Nephron (organoid): ENCODE data around the gene PTGS2.

Experiments used
- H3K27ac Mint-ChIP-seq, 3 experiments: 2 replicates each; pipeline ENCODE4 v1.8.0; 2020; ENCODE audit warnings: mixed read lengths in 3 of 3, mild to moderate bottlenecking in 2 of 3, moderate library complexity in 1 of 3
- H3K27me3 Mint-ChIP-seq: 2 replicates; pipeline ENCODE4 v1.8.0; 2021; ENCODE audit warnings: low read depth, mild to moderate bottlenecking, moderate library complexity, mixed read lengths
- H3K36me3 Mint-ChIP-seq: 2 replicates; pipeline ENCODE4 v1.8.0; 2020; ENCODE audit warnings: low read depth, mixed read lengths
- H3K4me1 Mint-ChIP-seq: 2 replicates; pipeline ENCODE4 v1.8.0; 2020; ENCODE audit warnings: mixed read lengths
- H3K4me3 Mint-ChIP-seq, 3 experiments: 2 replicates each; pipeline ENCODE4 v1.8.0; 2020; ENCODE audit warnings: mild to moderate bottlenecking in 3 of 3, mixed read lengths in 3 of 3, moderate library complexity in 2 of 3
- H3K9me3 Mint-ChIP-seq: 2 replicates; pipeline ENCODE4 v1.8.0; 2020; ENCODE audit warnings: mixed read lengths
- TF ChIP-seq, protein P1 (sequence below), 3 experiments: fragments of 200-600 bp; sonication (generic); IDR thresholded peaks; one replicate each; pipeline ENCODE4 v1.5.0; 2021; ENCODE audit warnings: antibody characterized with exemption in 3 of 3; ENCODE audit not compliant: unreplicated experiment in 3 of 3

Gene PTGS2

DNA sequence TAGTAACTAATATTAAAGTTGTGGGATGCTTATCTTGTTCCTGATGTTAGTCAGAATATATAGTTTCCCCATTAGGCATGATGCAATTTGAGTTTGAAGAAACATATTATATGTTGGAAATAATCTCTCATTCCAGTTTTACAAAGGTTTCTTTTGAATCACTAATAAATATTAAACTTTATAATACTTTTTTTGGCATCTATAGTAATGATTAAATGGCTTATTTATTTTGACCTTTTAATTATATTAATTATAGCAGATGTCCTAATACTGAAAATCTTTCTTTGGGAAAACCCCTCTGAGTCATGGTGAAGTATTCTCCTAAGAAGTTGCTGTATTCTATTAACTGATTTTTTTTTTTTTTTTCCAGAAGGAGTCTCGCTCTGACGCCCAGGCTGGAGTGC lies 28.5 kb upstream of the PTGS2 start:
- no peak overlapping the region for H3K27ac Mint-ChIP-seq
- H3K4me1 Mint-ChIP-seq, result no peaks in the 10 kb centered on the region
- no peak overlapping the region for H3K4me3 Mint-ChIP-seq
- no peaks in the 10 kb centered on the region for H3K27me3 Mint-ChIP-seq
- H3K36me3 Mint-ChIP-seq, result no peaks in the 10 kb centered on the region
- TF ChIP-seq, protein P1, sequence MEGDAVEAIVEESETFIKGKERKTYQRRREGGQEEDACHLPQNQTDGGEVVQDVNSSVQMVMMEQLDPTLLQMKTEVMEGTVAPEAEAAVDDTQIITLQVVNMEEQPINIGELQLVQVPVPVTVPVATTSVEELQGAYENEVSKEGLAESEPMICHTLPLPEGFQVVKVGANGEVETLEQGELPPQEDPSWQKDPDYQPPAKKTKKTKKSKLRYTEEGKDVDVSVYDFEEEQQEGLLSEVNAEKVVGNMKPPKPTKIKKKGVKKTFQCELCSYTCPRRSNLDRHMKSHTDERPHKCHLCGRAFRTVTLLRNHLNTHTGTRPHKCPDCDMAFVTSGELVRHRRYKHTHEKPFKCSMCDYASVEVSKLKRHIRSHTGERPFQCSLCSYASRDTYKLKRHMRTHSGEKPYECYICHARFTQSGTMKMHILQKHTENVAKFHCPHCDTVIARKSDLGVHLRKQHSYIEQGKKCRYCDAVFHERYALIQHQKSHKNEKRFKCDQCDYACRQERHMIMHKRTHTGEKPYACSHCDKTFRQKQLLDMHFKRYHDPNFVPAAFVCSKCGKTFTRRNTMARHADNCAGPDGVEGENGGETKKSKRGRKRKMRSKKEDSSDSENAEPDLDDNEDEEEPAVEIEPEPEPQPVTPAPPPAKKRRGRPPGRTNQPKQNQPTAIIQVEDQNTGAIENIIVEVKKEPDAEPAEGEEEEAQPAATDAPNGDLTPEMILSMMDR (IDR thresholded peaks at IDR 0.05; ENCODE audit: unreplicated experiment in 3 of 3), result no peak
- H3K9me3 Mint-ChIP-seq, result no peaks in the 10 kb centered on the region

DNA sequence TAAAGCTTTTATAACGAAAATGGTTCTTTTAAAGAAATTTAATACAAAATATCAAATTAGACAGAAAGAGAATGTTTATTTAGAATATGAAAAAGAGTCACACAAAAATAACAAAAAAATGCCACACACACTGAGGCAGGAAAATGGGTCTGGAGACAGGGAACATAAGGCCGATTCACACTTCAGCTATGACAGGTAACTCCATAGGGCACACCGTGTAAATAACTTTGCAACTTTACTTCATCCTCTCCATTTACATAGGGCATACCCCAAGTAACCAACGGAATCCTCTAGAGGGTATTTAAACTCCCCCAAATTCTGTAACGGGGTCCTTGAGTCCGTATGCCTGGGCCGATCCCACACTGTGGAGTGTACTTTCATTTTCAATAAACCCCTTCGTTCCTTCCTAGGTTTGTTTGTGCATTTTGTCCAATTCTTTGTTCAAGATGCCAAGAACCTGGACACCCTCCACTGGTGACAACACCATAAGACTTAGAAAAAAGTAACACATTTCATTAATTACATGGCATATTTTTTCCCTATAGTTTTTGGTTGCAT lies 23.1 kb upstream of the PTGS2 start:
- TF ChIP-seq, protein P1 (IDR thresholded peaks at IDR 0.05; ENCODE audit: unreplicated experiment in 3 of 3), result no peak
- Mint-ChIP-seq H3K27ac (no peak overlapping the region), H3K4me1 (no peaks in the 10 kb centered on the region), H3K4me3 (no peak overlapping the region), H3K9me3 (no peaks in the 10 kb centered on the region), H3K27me3 (no peaks in the 10 kb centered on the region), H3K36me3 (no peaks in the 10 kb centered on the region)

DNA sequence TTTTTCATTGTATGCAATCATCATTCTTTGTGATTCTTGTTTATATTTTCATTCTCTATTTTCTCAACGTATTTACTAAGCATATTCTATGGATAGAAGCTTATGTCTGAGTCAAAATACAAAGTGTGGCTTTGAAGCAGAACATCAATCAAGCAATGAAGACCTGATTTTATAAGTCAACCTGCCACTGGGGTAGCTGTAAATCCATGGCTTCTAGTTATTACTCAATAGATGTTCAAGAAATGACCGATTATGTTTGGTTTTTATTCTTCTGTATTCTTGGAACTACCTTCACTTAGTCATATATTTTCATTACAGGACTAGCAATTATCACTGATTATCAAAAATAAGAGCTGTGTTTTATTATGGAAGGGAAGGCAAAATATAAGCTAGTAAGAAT lies 20.5 kb upstream of the PTGS2 start:
- Mint-ChIP-seq H3K4me3 (no peak overlapping the region), H3K27me3 (no peaks in the 10 kb centered on the region)

DNA sequence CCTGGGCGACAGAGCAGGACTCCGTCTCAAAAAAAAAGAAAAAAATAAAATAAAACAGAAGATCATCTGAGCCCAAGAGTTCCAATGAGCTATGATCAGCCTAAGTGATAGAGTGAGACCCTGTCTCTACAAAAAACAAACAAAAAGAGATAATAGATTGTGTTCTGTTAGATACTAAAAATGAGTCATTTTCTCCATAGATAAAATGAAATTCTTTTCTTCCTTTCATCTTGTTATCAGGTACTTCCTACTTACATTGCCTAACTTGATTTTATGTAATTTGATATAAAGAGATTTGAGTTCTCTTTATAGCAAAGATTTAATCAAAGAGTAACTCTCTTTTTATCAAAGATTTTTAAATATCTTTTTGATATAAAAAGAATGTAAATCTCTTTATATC lies 19.3 kb upstream of the PTGS2 start:
- TF ChIP-seq, protein P1 (IDR thresholded peaks at IDR 0.05; ENCODE audit: unreplicated experiment in 3 of 3), result no peak
- Mint-ChIP-seq H3K4me3 (no peak overlapping the region), H3K4me1 (no peaks in the 10 kb centered on the region), H3K27me3 (no peaks in the 10 kb centered on the region), H3K36me3 (no peaks in the 10 kb centered on the region), H3K9me3 (no peaks in the 10 kb centered on the region), H3K27ac (no peak overlapping the region)

More for the DNA sequence above, 20.5 kb upstream of the PTGS2 start:
- H3K4me1 Mint-ChIP-seq, result no peaks in the 10 kb centered on the region
- no peak overlapping the region for H3K27ac Mint-ChIP-seq
- H3K36me3 Mint-ChIP-seq, result no peaks in the 10 kb centered on the region
- TF ChIP-seq, protein P1 (IDR thresholded peaks at IDR 0.05; ENCODE audit: unreplicated experiment in 3 of 3), result no peak
- no peaks in the 10 kb centered on the region for H3K9me3 Mint-ChIP-seq

DNA sequence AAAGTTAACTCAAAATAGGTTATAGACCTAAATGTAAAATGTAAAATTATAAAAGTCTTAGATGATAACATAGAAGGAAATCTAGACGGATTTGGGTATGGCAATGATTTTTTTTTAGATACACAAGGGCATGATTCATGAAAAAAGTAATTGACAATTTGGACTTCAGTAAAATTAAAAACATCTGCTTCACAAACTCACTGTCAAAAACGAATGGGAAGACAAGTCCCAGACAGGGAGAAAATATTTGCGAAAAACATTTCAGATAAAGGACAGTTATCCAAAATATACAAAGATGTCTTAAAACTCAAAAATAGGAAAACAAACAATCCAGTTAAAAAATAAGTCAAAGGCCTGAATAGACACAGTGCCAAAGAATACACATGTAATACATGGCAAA lies 9.7 kb upstream of the PTGS2 start:
- Mint-ChIP-seq H3K27ac (no peak overlapping the region), H3K9me3 (peaks cover 14% of the 10 kb centered on the region)

DNA sequence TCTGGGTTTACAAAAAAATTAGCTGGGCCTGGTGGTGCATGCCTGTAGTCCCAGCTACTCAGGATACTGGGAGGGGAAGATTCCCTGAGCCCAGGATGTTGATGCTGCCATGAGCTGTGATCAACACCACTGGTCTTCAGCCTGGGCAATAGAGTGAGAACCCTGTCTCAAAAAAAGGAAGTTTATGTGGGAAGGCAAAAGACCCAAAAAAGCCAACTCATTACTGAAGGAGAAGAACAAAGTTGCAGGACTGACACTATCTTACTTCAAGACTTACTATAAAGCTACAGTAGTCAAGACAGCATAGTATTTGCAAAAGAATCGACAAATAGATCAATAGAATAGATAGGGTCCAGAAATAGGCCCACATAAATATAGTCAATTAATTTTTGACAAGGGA lies 9.2 kb upstream of the PTGS2 start:
- TF ChIP-seq, protein P1 (IDR thresholded peaks at IDR 0.05; ENCODE audit: unreplicated experiment in 3 of 3), result no peak
- Mint-ChIP-seq H3K4me1 (no peaks in the 10 kb centered on the region), H3K36me3 (no peaks in the 10 kb centered on the region)

More for the DNA sequence above, 9.7 kb upstream of the PTGS2 start:
- TF ChIP-seq, protein P1 (IDR thresholded peaks at IDR 0.05; ENCODE audit: unreplicated experiment in 3 of 3), result no peak
- Mint-ChIP-seq H3K27me3 (peaks cover 3% of the 10 kb centered on the region), H3K4me1 (no peaks in the 10 kb centered on the region), H3K36me3 (no peaks in the 10 kb centered on the region), H3K4me3 (no peak overlapping the region)

More for the DNA sequence above, 9.2 kb upstream of the PTGS2 start:
- H3K27ac Mint-ChIP-seq, result no peak overlapping the region
- peaks cover 14% of the 10 kb centered on the region for H3K9me3 Mint-ChIP-seq
- no peak overlapping the region for H3K4me3 Mint-ChIP-seq
- peaks cover 3% of the 10 kb centered on the region for H3K27me3 Mint-ChIP-seq
